PC-9 (cell line): ENCODE results near the gene MDFIC. TPM values are rescaled to one million over a fixed set of nuclear protein-coding genes. Genes with fewer than 3 reads are reported as not detected.

Experiments used
- BruUV-seq: library from RNA; stranded (reverse); fragments of 400-500 nt; replicated peaks from 2 replicates; lab custom pipeline; 2021; lab: Mats Ljungman, UMichigan
- CTCF ChIA-PET: fragments of 300-600 bp; sonication (Branson Sonifier 250); formaldehyde crosslinking; loops from one replicate; lab custom pipeline; 2022; ENCODE audit warnings: antibody characterized with exemption; lab: Charles Lee
- POLR2A ChIA-PET: fragments of 300-600 bp; sonication (Branson Sonifier 250); formaldehyde crosslinking; loops from one replicate; lab custom pipeline; 2022; ENCODE audit warnings: antibody characterized with exemption; ENCODE audit not compliant: unreplicated experiment; lab: Charles Lee
- DNase-seq, 2 experiments: peaks; one replicate each; pipeline versions ENCODE4 v3.0.0 to v3.0.0-alpha.2; 2015 to 2022; ENCODE audit warnings: mixed read lengths in 1 of 2
- H2AFZ ChIP-seq: fragments of 200-600 bp; sonication (generic); 2 replicates; pipeline ENCODE4 v1.8.1; 2017; ENCODE audit warnings: antibody characterized with exemption
- H3F3A ChIP-seq: fragments of 200-600 bp; sonication (generic); 2 replicates; pipeline ENCODE4 v1.8.1; 2017; ENCODE audit warnings: antibody characterized with exemption, mild to moderate bottlenecking, low read depth; ENCODE audit not compliant: insufficient read depth
- H3K27ac ChIP-seq: fragments of 200-600 bp; sonication (generic); 2 replicates; pipeline ENCODE4 v1.6.1; 2016; ENCODE audit warnings: mixed run types
- H3K27me3 ChIP-seq: fragments of 200-600 bp; sonication (generic); 2 replicates; pipeline ENCODE4 v1.6.1; 2016; ENCODE audit warnings: low read depth, mixed run types; ENCODE audit not compliant: insufficient read depth
- H3K36me3 ChIP-seq: fragments of 200-600 bp; sonication (generic); 2 replicates; pipeline ENCODE4 v1.6.1; 2016; ENCODE audit warnings: low read depth, mixed run types
- H3K4me1 ChIP-seq: fragments of 200-600 bp; sonication (generic); replicated peaks from 2 replicates; pipeline ENCODE4 v1.6.1; 2016; ENCODE audit warnings: mixed run types; ENCODE audit not compliant: insufficient read depth
- H3K4me2 ChIP-seq: fragments of 200-600 bp; sonication (generic); 2 replicates; pipeline ENCODE4 v1.6.1; 2017; ENCODE audit warnings: mixed run types
- H3K4me3 ChIP-seq: fragments of 200-600 bp; sonication (generic); 2 replicates; pipeline ENCODE4 v1.6.1; 2016; ENCODE audit warnings: mixed run types
- H3K79me2 ChIP-seq: fragments of 200-600 bp; sonication (generic); 2 replicates; pipeline ENCODE4 v1.6.1; 2017; ENCODE audit warnings: low read depth, mixed run types
- H3K9me2 ChIP-seq: fragments of 200-600 bp; sonication (generic); 2 replicates; pipeline ENCODE4 v1.8.1; 2017; ENCODE audit warnings: mild to moderate bottlenecking; ENCODE audit not compliant: insufficient read depth
- H3K9me3 ChIP-seq: fragments of 200-600 bp; sonication (generic); 2 replicates; pipeline ENCODE4 v1.8.1; 2016; ENCODE audit warnings: low read depth; ENCODE audit not compliant: insufficient read depth
- H4K20me1 ChIP-seq: fragments of 200-600 bp; sonication (generic); 2 replicates; pipeline ENCODE4 v1.8.1; 2017; ENCODE audit not compliant: insufficient read depth
- EZH2 ChIP-seq: fragments of 200-600 bp; sonication (generic); IDR thresholded peaks from 2 replicates; pipeline ENCODE4 v1.8.0; 2017; ENCODE audit warnings: antibody characterized with exemption, low read depth
- intact Hi-C: fragments of 100-400 bp; cut with micrococcal nuclease; formaldehyde crosslinking; loops from one replicate; pipeline ENCODE4 v1.10.0; 2022; ENCODE audit not compliant: unreplicated experiment
- total RNA-seq: library from RNA; stranded (reverse); gene quantifications from 2 replicates; pipeline ENCODE4 v1.2.3, GENCODE V29; 2021
- TF ChIP-seq, protein P1 (sequence below): fragments of 200-600 bp; sonication (generic); conservative IDR thresholded peaks from 2 replicates; pipeline ENCODE4 v1.6.1; 2017; ENCODE audit warnings: mixed run types, antibody characterized with exemption, mild to moderate bottlenecking, moderate library complexity

The MDFIC gene
- total RNA-seq, 1 experiment from 2014 or later: 38.9 TPM

DNA sequence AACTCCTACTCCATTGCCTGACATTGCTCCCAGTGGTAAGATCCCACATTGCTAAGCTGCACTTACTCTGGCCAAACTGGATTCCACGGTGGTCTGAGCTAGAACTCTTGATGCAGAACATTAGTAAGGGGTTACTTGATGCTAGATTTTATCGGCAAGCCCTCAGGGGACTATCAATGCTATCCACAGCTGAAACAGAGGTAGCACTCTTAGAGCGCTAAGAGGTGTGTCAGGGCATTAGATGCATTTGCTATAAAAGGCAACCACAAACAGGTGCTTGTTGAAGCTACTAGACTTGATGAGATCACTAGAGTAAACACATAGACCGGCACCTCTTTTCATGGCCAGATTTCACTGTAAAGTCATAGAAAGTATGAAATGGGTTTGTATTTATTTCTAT lies 116.3 kb downstream of the MDFIC start:
- Histone ChIP-seq H4K20me1 (no peaks in the 10 kb centered on the region), H3K27ac (no peak overlapping the region), H3K27me3 (no peaks in the 10 kb centered on the region), H3K4me1 (0 out of 2 replicates have a peak, but pooled peaks cover 7% of the 10 kb centered on the region), H2AFZ (no peak overlapping the region), H3K4me2 (no peak overlapping the region), H3K4me3 (no peak overlapping the region), H3K79me2 (no peaks in the 10 kb centered on the region), H3K9me3 (peaks cover 5% of the 10 kb centered on the region), H3K9me2 (no peaks in the 10 kb centered on the region), H3K36me3 (no peaks in the 10 kb centered on the region), H3F3A (no peaks in the 10 kb centered on the region)
- no TSS peak for BruUV-seq
- peak; percentile 66 to 69 for DNase-seq
- ChIA-PET POLR2A (no interaction called here), CTCF (interaction anchor here (0.5 kb wide), 1 partner anchor 717 kb away, joined by 3 read pairs; no protein-coding TSS in a partner anchor)
- TF ChIP-seq, protein P1, sequence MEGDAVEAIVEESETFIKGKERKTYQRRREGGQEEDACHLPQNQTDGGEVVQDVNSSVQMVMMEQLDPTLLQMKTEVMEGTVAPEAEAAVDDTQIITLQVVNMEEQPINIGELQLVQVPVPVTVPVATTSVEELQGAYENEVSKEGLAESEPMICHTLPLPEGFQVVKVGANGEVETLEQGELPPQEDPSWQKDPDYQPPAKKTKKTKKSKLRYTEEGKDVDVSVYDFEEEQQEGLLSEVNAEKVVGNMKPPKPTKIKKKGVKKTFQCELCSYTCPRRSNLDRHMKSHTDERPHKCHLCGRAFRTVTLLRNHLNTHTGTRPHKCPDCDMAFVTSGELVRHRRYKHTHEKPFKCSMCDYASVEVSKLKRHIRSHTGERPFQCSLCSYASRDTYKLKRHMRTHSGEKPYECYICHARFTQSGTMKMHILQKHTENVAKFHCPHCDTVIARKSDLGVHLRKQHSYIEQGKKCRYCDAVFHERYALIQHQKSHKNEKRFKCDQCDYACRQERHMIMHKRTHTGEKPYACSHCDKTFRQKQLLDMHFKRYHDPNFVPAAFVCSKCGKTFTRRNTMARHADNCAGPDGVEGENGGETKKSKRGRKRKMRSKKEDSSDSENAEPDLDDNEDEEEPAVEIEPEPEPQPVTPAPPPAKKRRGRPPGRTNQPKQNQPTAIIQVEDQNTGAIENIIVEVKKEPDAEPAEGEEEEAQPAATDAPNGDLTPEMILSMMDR: no peak
- no peak for TF ChIP-seq EZH2
- intact Hi-C loops: loop anchor here (5.0 kb wide), 2 partner anchors 51 to 109 kb away; no protein-coding TSS in a partner anchor

DNA sequence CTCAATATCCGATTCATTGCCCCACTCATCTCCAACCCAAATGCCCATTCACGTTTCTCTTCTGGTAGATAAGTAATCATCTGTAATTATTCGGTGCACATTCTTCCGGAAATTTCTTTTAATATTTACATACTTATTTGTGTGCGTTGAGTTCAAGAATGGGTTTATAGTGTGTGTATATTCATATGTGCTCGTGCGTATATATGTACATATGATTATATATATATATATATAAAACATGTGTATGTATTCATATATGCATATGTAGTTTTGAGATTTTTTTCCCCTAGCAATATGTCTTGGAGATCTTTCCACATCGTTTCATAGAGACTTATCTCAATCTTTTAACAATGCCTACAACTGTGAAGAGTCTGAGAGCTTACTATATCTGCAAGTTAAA lies 118.2 kb downstream of the MDFIC start:
- Histone ChIP-seq H3K79me2 (no peaks in the 10 kb centered on the region), H3K4me2 (no peak overlapping the region), H3K36me3 (no peaks in the 10 kb centered on the region), H3K4me1 (0 out of 2 replicates have a peak, but pooled peaks cover 14% of the 10 kb centered on the region), H3K4me3 (no peak overlapping the region), H3F3A (no peaks in the 10 kb centered on the region), H3K27me3 (no peaks in the 10 kb centered on the region), H3K27ac (no peak overlapping the region), H2AFZ (no peak overlapping the region), H4K20me1 (no peaks in the 10 kb centered on the region), H3K9me2 (no peaks in the 10 kb centered on the region), H3K9me3 (peaks cover 5% of the 10 kb centered on the region)
- ChIA-PET POLR2A (no interaction called here), CTCF (no interaction called here)
- TF ChIP-seq EZH2: no peak
- intact Hi-C loops: no loop called here
- DNase-seq: no peak
- BruUV-seq: no TSS peak

DNA sequence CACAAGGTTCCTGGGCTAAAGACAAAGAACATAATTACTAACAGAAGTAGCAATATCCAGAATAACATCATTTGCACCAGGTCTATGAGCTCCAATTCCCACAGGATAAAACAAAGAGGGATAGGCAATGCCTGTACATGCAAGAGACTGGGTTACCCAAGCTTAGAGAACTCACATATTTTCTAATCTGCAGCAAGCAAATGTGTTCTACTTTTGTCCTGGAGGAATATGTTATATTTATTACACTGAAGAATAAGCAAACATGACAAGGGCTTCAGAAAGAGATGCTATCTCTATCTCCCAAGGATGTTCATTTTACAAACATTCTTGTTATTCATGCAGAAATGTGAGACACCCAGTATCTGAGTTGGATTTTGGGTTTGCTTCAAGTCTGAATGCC lies 118.6 kb downstream of the MDFIC start:
- no peaks in the 10 kb centered on the region for H3F3A ChIP-seq
- no peaks in the 10 kb centered on the region for H3K79me2 ChIP-seq
- H3K27ac ChIP-seq: no peak overlapping the region
- H3K4me2 ChIP-seq: no peak overlapping the region
- H2AFZ ChIP-seq: no peak overlapping the region
- CTCF ChIA-PET: no interaction called here
- H3K27me3 ChIP-seq: no peaks in the 10 kb centered on the region
- H3K36me3 ChIP-seq: no peaks in the 10 kb centered on the region
- POLR2A ChIA-PET: interaction anchor here (0.7 kb wide), 1 partner anchor 704 kb away, joined by 3 read pairs; no protein-coding TSS in a partner anchor
- no peak overlapping the region for H3K4me3 ChIP-seq
- DNase-seq: no peak
- H3K9me2 ChIP-seq: no peaks in the 10 kb centered on the region
- no TSS peak for BruUV-seq
- H3K4me1 ChIP-seq: 0 out of 2 replicates have a peak, but pooled peaks cover 14% of the 10 kb centered on the region
- H3K9me3 ChIP-seq: peaks cover 5% of the 10 kb centered on the region
- H4K20me1 ChIP-seq: no peaks in the 10 kb centered on the region
- no peak for TF ChIP-seq EZH2
- TF ChIP-seq, protein P1: no peak
- intact Hi-C loops: no loop called here

DNA sequence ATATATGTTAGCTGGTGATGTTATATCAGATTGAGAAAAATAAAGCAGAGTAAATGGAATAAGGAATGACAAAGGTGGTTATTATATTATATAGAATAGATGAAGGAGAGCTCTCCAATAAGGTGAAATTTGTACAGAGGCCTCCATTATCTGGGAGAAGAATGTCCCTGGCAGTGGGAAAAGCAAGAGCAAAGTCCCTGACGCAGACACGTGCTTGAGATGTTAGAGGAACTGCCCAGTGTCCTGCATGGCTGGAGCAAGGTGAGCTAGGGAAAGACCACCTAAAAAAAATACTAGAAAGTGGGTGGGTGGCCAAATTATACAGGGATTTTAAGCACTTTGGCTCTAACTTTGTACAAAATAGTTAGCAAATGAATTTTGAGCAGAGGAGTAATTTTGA lies 120.7 kb downstream of the MDFIC start:
- DNase-seq: no peak
- no peak overlapping the region for H3K4me2 ChIP-seq
- intact Hi-C loops: no loop called here
- no TSS peak for BruUV-seq
- no peaks in the 10 kb centered on the region for H3K27me3 ChIP-seq
- H2AFZ ChIP-seq: no peak overlapping the region
- ChIA-PET CTCF (no interaction called here), POLR2A (no interaction called here)
- no peaks in the 10 kb centered on the region for H3K79me2 ChIP-seq
- no peaks in the 10 kb centered on the region for H3K36me3 ChIP-seq
- 0 out of 2 replicates have a peak, but pooled peaks cover 14% of the 10 kb centered on the region for H3K4me1 ChIP-seq
- TF ChIP-seq, protein P1: no peak
- no peak for TF ChIP-seq EZH2
- no peaks in the 10 kb centered on the region for H4K20me1 ChIP-seq
- H3K4me3 ChIP-seq: no peak overlapping the region
- H3K27ac ChIP-seq: no peak overlapping the region
- no peaks in the 10 kb centered on the region for H3F3A ChIP-seq
- peaks cover 5% of the 10 kb centered on the region for H3K9me3 ChIP-seq
- H3K9me2 ChIP-seq: no peaks in the 10 kb centered on the region
